K562 (cell line): ENCODE results near the gene GRIPAP1. TPM values are rescaled to one million over a fixed set of nuclear protein-coding genes. Genes with fewer than 3 reads are reported as not detected.
A peak's percentile ranks its signal among the peaks of the same experiment; 100 is the strongest.

ENCODE experiments used
- ARID3B ChIP-seq: fragments of 250-450 bp; sonication (Bioruptor Pico); IDR thresholded peaks from 2 replicates; pipeline ENCODE4 v1.4.0; 2020; ENCODE audit warnings: borderline replicate concordance
- ATF7 ChIP-seq: fragments of 450-650 bp; IDR thresholded peaks from 2 replicates; pipeline ENCODE4 v1.7.1; 2014; ENCODE audit warnings: mild to moderate bottlenecking, moderate library complexity
- CBFA2T3 ChIP-seq: fragments of 450-650 bp; IDR thresholded peaks from 2 replicates; pipeline ENCODE4 v1.6.1; 2017
- E2F4 ChIP-seq: sonication (generic); formaldehyde crosslinking; IDR thresholded peaks from 2 replicates; pipeline ENCODE4 v1.8.0; 2022; ENCODE audit warnings: mild to moderate bottlenecking, low read depth, missing genetic modification reagents
- MLLT1 ChIP-seq, 2 experiments: fragments of 450-650 bp; IDR thresholded peaks; 2 replicates each; pipeline ENCODE4 v1.6.1; 2016
- SMARCB1 ChIP-seq: IDR thresholded peaks from 2 replicates; pipeline ENCODE4 v1.6.1; 2011; ENCODE audit warnings: improper control_type of control experiment, low read depth; ENCODE audit not compliant: insufficient read length
- SRSF7 ChIP-seq: fragments of 200-400 bp; formaldehyde crosslinking; optimal IDR thresholded peaks from 2 replicates; pipeline ENCODE3; 2017; ENCODE audit warnings: mild to moderate bottlenecking, low read depth, low read length
- TCF7 ChIP-seq: sonication (generic); IDR thresholded peaks from 2 replicates; pipeline ENCODE4 v1.6.1; 2016; ENCODE audit warnings: antibody characterized with exemption, borderline replicate concordance
- ZFP91 ChIP-seq: sonication (generic); formaldehyde crosslinking; IDR thresholded peaks from 2 replicates; pipeline ENCODE4 v1.8.0; 2022; ENCODE audit warnings: mild to moderate bottlenecking, missing genetic modification reagents
- ZNF124 ChIP-seq: sonication (generic); formaldehyde crosslinking; IDR thresholded peaks from 2 replicates; pipeline ENCODE4 v1.8.1; 2022; ENCODE audit warnings: missing genetic modification reagents
- ZNF133 ChIP-seq: fragments of 250-450 bp; sonication (Bioruptor Pico); IDR thresholded peaks from 2 replicates; pipeline ENCODE4 v1.4.0; 2020; ENCODE audit warnings: mild to moderate bottlenecking
- ZNF24 ChIP-seq: fragments of 450-650 bp; IDR thresholded peaks from 2 replicates; pipeline ENCODE4 v1.6.1; 2016
- ZZZ3 ChIP-seq: fragments of 450-650 bp; IDR thresholded peaks from 2 replicates; pipeline ENCODE4 v1.6.1; 2016; ENCODE audit warnings: antibody characterized with exemption, mild to moderate bottlenecking, moderate library complexity
- polyA plus RNA-seq, 8 experiments: library from polyadenylated mRNA; depleted of rRNA in 4 of 8; stranded (reverse) in 5 of 8; unstranded in 3 of 8; fragments of >200 nt; fragmentation: Nextera tagmentation in 2 of 8; fragmentation: Illumina TruSeq in 1 of 8; extraction: Ambion mirVana in 2 of 8; extraction: Trizol in 1 of 8; gene quantifications; 2 replicates each; pipeline versions ENCODE4 v1.2.1 to v1.2.3, GENCODE V29; 2011 to 2014; ENCODE audit warnings: inconsistent platforms in 1 of 8, missing spikeins in 1 of 8
- total RNA-seq, 7 experiments: library from RNA; depleted of rRNA in 6 of 7; stranded (reverse); fragments of >200 nt in 6 of 7; fragmentation: Illumina TruSeq in 2 of 7; extraction: Trizol in 2 of 7; gene quantifications; 2 replicates each; pipeline versions ENCODE4 v1.2.1 to v1.2.3, GENCODE V29; 2011 to 2021; ENCODE audit warnings: low replicate concordance in 1 of 7
- TF ChIP-seq, protein P1 (sequence below): IDR thresholded peaks from 2 replicates; pipeline ENCODE4 v1.6.1; 2011; ENCODE audit warnings: borderline replicate concordance, low read depth, mild to moderate bottlenecking, moderate library complexity, low read length; ENCODE audit not compliant: insufficient read depth, poor library complexity, severe bottlenecking

GRIPAP1 gene
- total and polyA plus RNA-seq, 9 of the 15 experiments (the other 6 are each of a cell fraction or from before 2014, with no cell fraction given): 4.1 to 41.6 (median 24.0) TPM

DNA sequence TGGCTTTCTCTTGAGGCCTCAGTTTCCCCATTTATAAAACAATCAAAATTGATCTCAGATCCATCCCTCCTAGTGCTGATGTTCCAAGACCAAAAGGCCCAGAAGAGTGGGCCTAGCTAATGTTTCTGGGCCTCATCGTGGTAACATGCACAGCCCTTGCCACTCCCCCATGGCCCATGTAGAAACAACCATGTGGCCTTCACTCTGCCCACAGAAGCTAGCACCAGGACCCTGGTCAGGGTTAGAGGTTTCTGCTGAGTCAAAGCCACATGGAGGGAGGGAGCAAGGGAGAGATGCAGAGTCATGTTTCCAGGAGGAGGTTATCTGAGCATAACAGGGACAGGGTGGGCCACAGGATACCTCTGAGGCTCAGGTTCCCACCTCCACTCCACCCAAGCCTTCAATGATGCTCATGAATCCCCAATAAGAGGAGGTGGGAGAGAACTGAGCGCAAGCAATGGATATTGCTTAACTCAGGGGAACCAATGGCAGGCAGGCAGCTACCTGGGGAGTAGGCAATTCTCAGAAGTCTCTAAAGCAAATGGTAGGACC is 61.6 kb downstream of the GRIPAP1 start (continued):
- TF ChIP-seq, protein P1, sequence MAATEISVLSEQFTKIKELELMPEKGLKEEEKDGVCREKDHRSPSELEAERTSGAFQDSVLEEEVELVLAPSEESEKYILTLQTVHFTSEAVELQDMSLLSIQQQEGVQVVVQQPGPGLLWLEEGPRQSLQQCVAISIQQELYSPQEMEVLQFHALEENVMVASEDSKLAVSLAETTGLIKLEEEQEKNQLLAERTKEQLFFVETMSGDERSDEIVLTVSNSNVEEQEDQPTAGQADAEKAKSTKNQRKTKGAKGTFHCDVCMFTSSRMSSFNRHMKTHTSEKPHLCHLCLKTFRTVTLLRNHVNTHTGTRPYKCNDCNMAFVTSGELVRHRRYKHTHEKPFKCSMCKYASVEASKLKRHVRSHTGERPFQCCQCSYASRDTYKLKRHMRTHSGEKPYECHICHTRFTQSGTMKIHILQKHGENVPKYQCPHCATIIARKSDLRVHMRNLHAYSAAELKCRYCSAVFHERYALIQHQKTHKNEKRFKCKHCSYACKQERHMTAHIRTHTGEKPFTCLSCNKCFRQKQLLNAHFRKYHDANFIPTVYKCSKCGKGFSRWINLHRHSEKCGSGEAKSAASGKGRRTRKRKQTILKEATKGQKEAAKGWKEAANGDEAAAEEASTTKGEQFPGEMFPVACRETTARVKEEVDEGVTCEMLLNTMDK: no peak
- TF ChIP-seq ZZZ3: no peak
- no peak for TF ChIP-seq ZFP91 (CRISPR knock-in tag)
- no peak for TF ChIP-seq SRSF7
- no peak for TF ChIP-seq ZNF133
- no peak for TF ChIP-seq SMARCB1
- no peak for TF ChIP-seq MLLT1 (IDR thresholded peaks at IDR 0.05)
- no peak; the same call in 1 of the 2 replicates for TF ChIP-seq ATF7
- no peak for TF ChIP-seq ZNF124 (CRISPR knock-in tag)
- TF ChIP-seq CBFA2T3: peak; percentile 92
- TF ChIP-seq TCF7: no peak
- no peak for TF ChIP-seq E2F4
- TF ChIP-seq ARID3B (CRISPR knock-in tag): no peak
- TF ChIP-seq ZNF24: no peak
